GM12872 (cell line): ENCODE measurements around the gene DNAJC16.

Experiments used
- TF ChIP-seq, protein P1 (sequence below): IDR thresholded peaks from 3 replicates; pipeline ENCODE4 v1.5.1; 2011; ENCODE audit warnings: low read depth, mild to moderate bottlenecking, low read length, moderate library complexity; ENCODE audit not compliant: insufficient read depth

Gene DNAJC16

GRCh38 chr1:15525050-15526020 is 1.3 kb upstream of the DNAJC16 start:
- TF ChIP-seq, protein P1, sequence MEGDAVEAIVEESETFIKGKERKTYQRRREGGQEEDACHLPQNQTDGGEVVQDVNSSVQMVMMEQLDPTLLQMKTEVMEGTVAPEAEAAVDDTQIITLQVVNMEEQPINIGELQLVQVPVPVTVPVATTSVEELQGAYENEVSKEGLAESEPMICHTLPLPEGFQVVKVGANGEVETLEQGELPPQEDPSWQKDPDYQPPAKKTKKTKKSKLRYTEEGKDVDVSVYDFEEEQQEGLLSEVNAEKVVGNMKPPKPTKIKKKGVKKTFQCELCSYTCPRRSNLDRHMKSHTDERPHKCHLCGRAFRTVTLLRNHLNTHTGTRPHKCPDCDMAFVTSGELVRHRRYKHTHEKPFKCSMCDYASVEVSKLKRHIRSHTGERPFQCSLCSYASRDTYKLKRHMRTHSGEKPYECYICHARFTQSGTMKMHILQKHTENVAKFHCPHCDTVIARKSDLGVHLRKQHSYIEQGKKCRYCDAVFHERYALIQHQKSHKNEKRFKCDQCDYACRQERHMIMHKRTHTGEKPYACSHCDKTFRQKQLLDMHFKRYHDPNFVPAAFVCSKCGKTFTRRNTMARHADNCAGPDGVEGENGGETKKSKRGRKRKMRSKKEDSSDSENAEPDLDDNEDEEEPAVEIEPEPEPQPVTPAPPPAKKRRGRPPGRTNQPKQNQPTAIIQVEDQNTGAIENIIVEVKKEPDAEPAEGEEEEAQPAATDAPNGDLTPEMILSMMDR: no peak

GRCh38 chr1:15526021-15526489 is 593 bp upstream of the DNAJC16 start:
- TF ChIP-seq, protein P1: no peak

GRCh38 chr1:15531003-15531402 is 4.4 kb downstream of the DNAJC16 start:
- TF ChIP-seq, protein P1: no peak

DNA sequence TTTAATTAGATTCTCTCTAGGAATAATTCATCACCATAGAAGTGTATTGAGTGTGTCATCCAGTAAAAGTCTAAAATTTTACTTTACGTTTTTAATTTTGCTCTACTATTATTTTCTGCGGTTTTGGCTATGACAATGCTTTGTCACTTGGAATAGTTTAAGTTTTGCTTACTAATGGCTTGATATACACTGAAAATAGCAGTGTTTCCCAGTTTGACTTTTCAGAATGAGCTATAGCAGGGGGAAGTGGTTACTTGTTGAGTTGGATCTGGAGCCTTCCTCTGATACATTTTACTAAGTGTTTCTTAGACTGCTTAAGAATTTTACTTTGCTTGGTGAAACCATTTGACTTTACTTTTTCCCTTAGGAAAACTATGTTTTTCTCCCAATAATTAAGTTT is 5.0 kb downstream of the DNAJC16 start:
- TF ChIP-seq, protein P1: no peak

DNA sequence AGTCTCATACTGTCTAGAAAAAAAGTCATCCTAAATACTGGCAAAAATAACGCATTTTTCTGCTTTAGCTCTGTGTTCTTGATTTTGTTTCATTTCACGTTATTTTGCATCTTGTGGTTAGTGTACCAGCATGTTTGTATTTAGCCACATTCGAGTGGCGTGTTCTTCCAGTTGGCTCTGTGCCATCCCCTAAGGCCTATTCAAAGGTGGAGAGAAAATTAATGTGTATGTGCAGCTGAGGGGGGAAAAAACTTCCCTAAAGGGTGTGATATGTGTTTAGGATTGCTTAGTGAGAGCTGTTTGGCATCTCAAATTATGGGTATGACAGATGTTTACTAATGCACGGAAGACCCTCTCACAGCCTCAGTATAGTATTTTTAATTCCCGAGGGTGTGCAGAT is 12.1 kb downstream of the DNAJC16 start:
- TF ChIP-seq, protein P1: no peak

GRCh38 chr1:15540186-15540585 is 13.5 kb downstream of the DNAJC16 start:
- TF ChIP-seq, protein P1: no peak

GRCh38 chr1:15541231-15541792 is 14.7 kb downstream of the DNAJC16 start:
- TF ChIP-seq, protein P1: no peak
